Rectal smooth muscle tissue (tissue), 1 donor: ENCODE measurements around the gene PIBF1.
"Not testable (repeated sequence)": the region's sequence is repeated elsewhere in the genome, so short reads cannot be mapped to it uniquely, and the experiment has no call there.

Source experiments
- H3K27ac ChIP-seq: one replicate; pipeline ENCODE4 v1.7.0; 2013; ENCODE audit warnings: low read depth, low read length, inconsistent platforms
- H3K27me3 ChIP-seq: one replicate; pipeline ENCODE4 v1.7.0; 2013; ENCODE audit warnings: low read length; ENCODE audit not compliant: control insufficient read depth, insufficient read depth
- H3K36me3 ChIP-seq: one replicate; pipeline ENCODE4 v1.7.0; 2013; ENCODE audit warnings: low read length; ENCODE audit not compliant: control insufficient read depth, insufficient read depth
- H3K4me1 ChIP-seq: one replicate; pipeline ENCODE4 v1.7.0; 2013; ENCODE audit warnings: low read length; ENCODE audit not compliant: control insufficient read depth, insufficient read depth
- H3K4me3 ChIP-seq: one replicate; pipeline ENCODE4 v1.7.0; 2013; ENCODE audit warnings: low read length
- H3K9ac ChIP-seq: one replicate; pipeline ENCODE4 v1.7.0; 2013; ENCODE audit warnings: low read length

Gene PIBF1

GRCh38 chr13:72839831-72840426, 58.0 kb downstream of the PIBF1 start:
- Histone ChIP-seq H3K4me1 (no peaks in the 10 kb centered on the region), H3K4me3 (no peak overlapping the region), H3K9ac (no peak overlapping the region), H3K36me3 (peaks cover 2% of the 10 kb centered on the region), H3K27me3 (no peaks in the 10 kb centered on the region), H3K27ac (no peak overlapping the region)

GRCh38 chr13:72842991-72843390, 61.1 kb downstream of the PIBF1 start:
- no peaks in the 10 kb centered on the region for H3K4me1 ChIP-seq
- peaks cover 2% of the 10 kb centered on the region for H3K36me3 ChIP-seq
- no peak overlapping the region for H3K4me3 ChIP-seq
- H3K9ac ChIP-seq: no peak overlapping the region
- no peaks in the 10 kb centered on the region for H3K27me3 ChIP-seq
- H3K27ac ChIP-seq: no peak overlapping the region

GRCh38 chr13:72845148-72845547, 63.2 kb downstream of the PIBF1 start:
- H3K27me3 ChIP-seq, H3K4me1 ChIP-seq, H3K9ac ChIP-seq, H3K4me3 ChIP-seq, H3K36me3 ChIP-seq, H3K27ac ChIP-seq: not testable (repeated sequence)

- Histone ChIP-seq H3K36me3 (no peaks in the 10 kb centered on the region), H3K4me1 (no peaks in the 10 kb centered on the region), H3K4me3 (no peak overlapping the region), H3K27ac (no peak overlapping the region), H3K27me3 (no peaks in the 10 kb centered on the region), H3K9ac (no peak overlapping the region)
Measured at GRCh38 chr13:72849571-72849970, 67.6 kb downstream of the PIBF1 start.

GRCh38 chr13:72850959-72851677, 69.2 kb downstream of the PIBF1 start:
- no peak overlapping the region for H3K9ac ChIP-seq
- H3K27ac ChIP-seq: no peak overlapping the region
- H3K4me1 ChIP-seq: no peaks in the 10 kb centered on the region
- H3K27me3 ChIP-seq: no peaks in the 10 kb centered on the region
- H3K36me3 ChIP-seq: no peaks in the 10 kb centered on the region
- no peak overlapping the region for H3K4me3 ChIP-seq

GRCh38 chr13:72851678-72852014, 69.7 kb downstream of the PIBF1 start:
- Histone ChIP-seq H3K4me1 (no peaks in the 10 kb centered on the region), H3K27ac (no peak overlapping the region), H3K4me3 (no peak overlapping the region), H3K36me3 (no peaks in the 10 kb centered on the region), H3K9ac (no peak overlapping the region), H3K27me3 (no peaks in the 10 kb centered on the region)

- no peak overlapping the region for H3K9ac ChIP-seq
Measured at GRCh38 chr13:72852207-72852606, 70.3 kb downstream of the PIBF1 start.

GRCh38 chr13:72853000-72853399, 71.1 kb downstream of the PIBF1 start:
- Histone ChIP-seq H3K36me3 (no peaks in the 10 kb centered on the region), H3K27ac (no peak overlapping the region), H3K27me3 (no peaks in the 10 kb centered on the region), H3K4me1 (no peaks in the 10 kb centered on the region), H3K9ac (no peak overlapping the region), H3K4me3 (no peak overlapping the region)

More at GRCh38 chr13:72852207-72852606, 70.3 kb downstream of the PIBF1 start:
- Histone ChIP-seq H3K27ac (no peak overlapping the region), H3K27me3 (no peaks in the 10 kb centered on the region), H3K4me1 (no peaks in the 10 kb centered on the region), H3K4me3 (no peak overlapping the region), H3K36me3 (no peaks in the 10 kb centered on the region)

- Histone ChIP-seq H3K9ac (no peak overlapping the region), H3K27ac (no peak overlapping the region), H3K4me1 (no peaks in the 10 kb centered on the region), H3K27me3 (no peaks in the 10 kb centered on the region), H3K4me3 (no peak overlapping the region), H3K36me3 (no peaks in the 10 kb centered on the region)
Measured at GRCh38 chr13:72864142-72865011, 82.4 kb downstream of the PIBF1 start.

- Histone ChIP-seq H3K4me3 (no peak overlapping the region), H3K36me3 (no peaks in the 10 kb centered on the region), H3K9ac (no peak overlapping the region), H3K27ac (no peak overlapping the region), H3K27me3 (no peaks in the 10 kb centered on the region), H3K4me1 (no peaks in the 10 kb centered on the region)
Measured at GRCh38 chr13:72868229-72868628, 86.3 kb downstream of the PIBF1 start.

- Histone ChIP-seq H3K36me3 (no peaks in the 10 kb centered on the region), H3K27ac (no peak overlapping the region), H3K4me1 (no peaks in the 10 kb centered on the region), H3K4me3 (no peak overlapping the region), H3K27me3 (no peaks in the 10 kb centered on the region), H3K9ac (no peak overlapping the region)
Measured at GRCh38 chr13:72875233-72875632, 93.3 kb downstream of the PIBF1 start.

GRCh38 chr13:72884101-72884500, 102.2 kb downstream of the PIBF1 start:
- no peaks in the 10 kb centered on the region for H3K36me3 ChIP-seq
- H3K9ac ChIP-seq: no peak overlapping the region
- H3K27ac ChIP-seq: no peak overlapping the region
- no peaks in the 10 kb centered on the region for H3K27me3 ChIP-seq
- H3K4me3 ChIP-seq: no peak overlapping the region
- H3K4me1 ChIP-seq: no peaks in the 10 kb centered on the region
